K562 (cell line): ENCODE measurements around the gene RAB26. TPM values are rescaled to one million over a fixed set of nuclear protein-coding genes. Genes with fewer than 3 reads are reported as not detected.
A peak's percentile ranks its signal among the peaks of the same experiment; 100 is the strongest.

Experiments used
- BHLHE40 ChIP-seq: IDR thresholded peaks from 2 replicates; pipeline ENCODE4 v1.6.1; 2011; ENCODE audit warnings: low read length, improper control_type of control experiment
- MAX ChIP-seq: sonication (generic); formaldehyde crosslinking; IDR thresholded peaks from 2 replicates; pipeline ENCODE4 v1.9.0; 2022; ENCODE audit warnings: mild to moderate bottlenecking, missing genetic modification reagents
- MNT ChIP-seq, 2 experiments: fragments of 450-650 bp; conservative IDR thresholded peaks; 2 replicates each; pipeline ENCODE4 v1.6.1; 2017; ENCODE audit warnings: mild to moderate bottlenecking in 2 of 2, moderate library complexity in 2 of 2
- VEZF1 ChIP-seq: fragments of 200-800 bp; sonication (Bioruptor generic); IDR thresholded peaks from 2 replicates; pipeline ENCODE4 v1.6.1; 2017; ENCODE audit warnings: missing genetic modification characterization, missing compliant biosample characterization
- polyA plus RNA-seq, 8 experiments: library from polyadenylated mRNA; depleted of rRNA in 4 of 8; stranded (reverse) in 5 of 8; unstranded in 3 of 8; fragments of >200 nt; fragmentation: Nextera tagmentation in 2 of 8; fragmentation: Illumina TruSeq in 1 of 8; extraction: Ambion mirVana in 2 of 8; extraction: Trizol in 1 of 8; gene quantifications; 2 replicates each; pipeline versions ENCODE4 v1.2.1 to v1.2.3, GENCODE V29; 2011 to 2014; ENCODE audit warnings: inconsistent platforms in 1 of 8, missing spikeins in 1 of 8
- total RNA-seq, 7 experiments: library from RNA; depleted of rRNA in 6 of 7; stranded (reverse); fragments of >200 nt in 6 of 7; fragmentation: Illumina TruSeq in 2 of 7; extraction: Trizol in 2 of 7; gene quantifications; 2 replicates each; pipeline versions ENCODE4 v1.2.1 to v1.2.3, GENCODE V29; 2011 to 2021; ENCODE audit warnings: low replicate concordance in 1 of 7

Gene RAB26
- total and polyA plus RNA-seq, 9 of the 15 experiments (the other 6 are each of a cell fraction or from before 2014, with no cell fraction given), result 0.25 to 6.1 (median 2.1) TPM

- TF ChIP-seq VEZF1 (CRISPR knock-in tag), result peak; percentile 76
- TF ChIP-seq MNT (conservative IDR thresholded peaks at IDR 0.05), result peak; percentile 32 to 77; a peak in 2 of 4 replicates
- TF ChIP-seq BHLHE40, result peak; percentile 87
- peak; percentile 67 for TF ChIP-seq MAX
Observed at GRCh38 chr16:2135770-2136490, 12.5 kb upstream of the RAB26 start, which contains the start of gene PKD1 (continued).
